ENCODE data around the gene SAP30BP.

- no peak for TF ChIP-seq CTCF (conservative IDR thresholded peaks at IDR 0.05)
- TF ChIP-seq EZH2 (IDR thresholded peaks at IDR 0.05; ENCODE audit: low read depth), result no peak
Observed at GRCh38 chr17:75755205-75755901, 88.2 kb downstream of the SAP30BP start.

All from PC-9 (cell line).